ENCODE results near the gene PFAS. TPM values are rescaled to one million over a fixed set of nuclear protein-coding genes. Genes with fewer than 3 reads are reported as not detected.

PFAS gene
- total RNA-seq, 1 donor from 2014 or later, result 28.3 TPM

GRCh38 chr17:8272421-8272820 is 23.3 kb downstream of the PFAS start:
- DNase-seq, result no peak
- Histone ChIP-seq H3K36me3 (peaks cover 2% of the 10 kb centered on the region), H3K27me3 (no peaks in the 10 kb centered on the region), H3K27ac (no peak overlapping the region), H3K4me1 (no peaks in the 10 kb centered on the region), H3K9me3 (no peaks in the 10 kb centered on the region), H3K4me3 (no peak overlapping the region)
- intact Hi-C loops (cut with DNase I), result no loop called here
- TF ChIP-seq CTCF (IDR thresholded peaks at IDR 0.05), result no peak
- no peak for ATAC-seq

- TF ChIP-seq CTCF (IDR thresholded peaks at IDR 0.05), result no peak
- no peak for DNase-seq
- Histone ChIP-seq H3K4me1 (no peaks in the 10 kb centered on the region), H3K4me3 (no peak overlapping the region), H3K27ac (no peak overlapping the region), H3K9me3 (no peaks in the 10 kb centered on the region), H3K27me3 (no peaks in the 10 kb centered on the region), H3K36me3 (no peaks in the 10 kb centered on the region)
- ATAC-seq, result peak; percentile 43
- intact Hi-C loops (cut with DNase I), result no loop called here
These were observed 24.9 kb downstream of the PFAS start for GRCh38 chr17:8273884-8274444.

- intact Hi-C loops (cut with DNase I), result no loop called here
- Histone ChIP-seq H3K4me1 (no peaks in the 10 kb centered on the region), H3K9me3 (no peaks in the 10 kb centered on the region), H3K4me3 (no peak overlapping the region), H3K27ac (no peak overlapping the region), H3K27me3 (no peaks in the 10 kb centered on the region), H3K36me3 (no peaks in the 10 kb centered on the region)
- TF ChIP-seq CTCF (IDR thresholded peaks at IDR 0.05), result no peak
- DNase-seq (no peak), ATAC-seq (no peak)
These were observed 25.7 kb downstream of the PFAS start for GRCh38 chr17:8274816-8275215.

GRCh38 chr17:8275421-8276290 is 26.6 kb downstream of the PFAS start:
- Histone ChIP-seq H3K36me3 (no peaks in the 10 kb centered on the region), H3K27ac (no peak overlapping the region), H3K4me1 (no peaks in the 10 kb centered on the region), H3K27me3 (no peaks in the 10 kb centered on the region), H3K9me3 (no peaks in the 10 kb centered on the region), H3K4me3 (no peak overlapping the region)
- intact Hi-C loops (cut with DNase I), result no loop called here
- DNase-seq (no peak), ATAC-seq (no peak)
- no peak for TF ChIP-seq CTCF (IDR thresholded peaks at IDR 0.05)

GRCh38 chr17:8277317-8277716 is 28.2 kb downstream of the PFAS start:
- ATAC-seq (no peak), DNase-seq (no peak)
- Histone ChIP-seq H3K36me3 (no peaks in the 10 kb centered on the region), H3K27me3 (no peaks in the 10 kb centered on the region), H3K4me3 (no peak overlapping the region), H3K27ac (no peak overlapping the region), H3K9me3 (no peaks in the 10 kb centered on the region), H3K4me1 (no peaks in the 10 kb centered on the region)
- intact Hi-C loops (cut with DNase I), result no loop called here
- TF ChIP-seq CTCF (IDR thresholded peaks at IDR 0.05), result no peak

Measured in upper lobe of right lung (tissue), 1 donor.